ENCODE data around the gene BMI1.

DNA sequence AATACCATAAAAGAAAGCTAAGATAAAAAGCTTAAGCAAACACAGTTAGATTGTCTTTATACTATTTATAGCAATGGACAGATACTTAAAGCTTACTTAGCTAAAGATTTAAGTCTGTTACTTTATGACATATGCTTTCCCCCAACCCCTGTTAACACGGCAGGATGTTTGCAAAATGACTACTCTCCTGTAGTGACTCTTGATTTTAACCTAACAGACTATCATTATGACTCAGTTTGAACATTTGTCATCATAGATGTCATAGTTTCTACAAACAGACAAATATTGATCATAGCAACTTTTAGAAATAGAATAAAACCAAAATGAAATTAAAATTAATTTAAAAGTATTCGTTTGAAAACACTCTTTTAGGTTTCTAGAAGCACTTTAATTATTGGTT lies 12.5 kb upstream of the BMI1 start:
- TF ChIP-seq, protein P1, sequence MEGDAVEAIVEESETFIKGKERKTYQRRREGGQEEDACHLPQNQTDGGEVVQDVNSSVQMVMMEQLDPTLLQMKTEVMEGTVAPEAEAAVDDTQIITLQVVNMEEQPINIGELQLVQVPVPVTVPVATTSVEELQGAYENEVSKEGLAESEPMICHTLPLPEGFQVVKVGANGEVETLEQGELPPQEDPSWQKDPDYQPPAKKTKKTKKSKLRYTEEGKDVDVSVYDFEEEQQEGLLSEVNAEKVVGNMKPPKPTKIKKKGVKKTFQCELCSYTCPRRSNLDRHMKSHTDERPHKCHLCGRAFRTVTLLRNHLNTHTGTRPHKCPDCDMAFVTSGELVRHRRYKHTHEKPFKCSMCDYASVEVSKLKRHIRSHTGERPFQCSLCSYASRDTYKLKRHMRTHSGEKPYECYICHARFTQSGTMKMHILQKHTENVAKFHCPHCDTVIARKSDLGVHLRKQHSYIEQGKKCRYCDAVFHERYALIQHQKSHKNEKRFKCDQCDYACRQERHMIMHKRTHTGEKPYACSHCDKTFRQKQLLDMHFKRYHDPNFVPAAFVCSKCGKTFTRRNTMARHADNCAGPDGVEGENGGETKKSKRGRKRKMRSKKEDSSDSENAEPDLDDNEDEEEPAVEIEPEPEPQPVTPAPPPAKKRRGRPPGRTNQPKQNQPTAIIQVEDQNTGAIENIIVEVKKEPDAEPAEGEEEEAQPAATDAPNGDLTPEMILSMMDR (IDR thresholded peaks at IDR 0.05) = no peak
- TF ChIP-seq POLR2A (IDR thresholded peaks at IDR 0.05) = no peak

All from esophagus squamous epithelium (tissue), 4 donors.